ENCODE data around the gene TSC1.

Gene TSC1

GRCh38 chr9:132846918-132847515 lies 97.4 kb downstream of the TSC1 start:
- no peaks in the 10 kb centered on the region for H3K27me3 Mint-ChIP-seq (ENCODE audit: low read depth, poor library complexity)
- peaks cover 22% of the 10 kb centered on the region for H3K4me1 Mint-ChIP-seq
- no peak overlapping the region for H3K27ac Mint-ChIP-seq
- TF ChIP-seq CTCF (IDR thresholded peaks at IDR 0.05): no peak
- no peak overlapping the region for H3K4me3 Mint-ChIP-seq
- no peaks in the 10 kb centered on the region for H3K36me3 Mint-ChIP-seq (ENCODE audit: low read depth)
- DNase-seq: no peak
- peaks cover 4% of the 10 kb centered on the region for H3K9me3 Mint-ChIP-seq

DNA sequence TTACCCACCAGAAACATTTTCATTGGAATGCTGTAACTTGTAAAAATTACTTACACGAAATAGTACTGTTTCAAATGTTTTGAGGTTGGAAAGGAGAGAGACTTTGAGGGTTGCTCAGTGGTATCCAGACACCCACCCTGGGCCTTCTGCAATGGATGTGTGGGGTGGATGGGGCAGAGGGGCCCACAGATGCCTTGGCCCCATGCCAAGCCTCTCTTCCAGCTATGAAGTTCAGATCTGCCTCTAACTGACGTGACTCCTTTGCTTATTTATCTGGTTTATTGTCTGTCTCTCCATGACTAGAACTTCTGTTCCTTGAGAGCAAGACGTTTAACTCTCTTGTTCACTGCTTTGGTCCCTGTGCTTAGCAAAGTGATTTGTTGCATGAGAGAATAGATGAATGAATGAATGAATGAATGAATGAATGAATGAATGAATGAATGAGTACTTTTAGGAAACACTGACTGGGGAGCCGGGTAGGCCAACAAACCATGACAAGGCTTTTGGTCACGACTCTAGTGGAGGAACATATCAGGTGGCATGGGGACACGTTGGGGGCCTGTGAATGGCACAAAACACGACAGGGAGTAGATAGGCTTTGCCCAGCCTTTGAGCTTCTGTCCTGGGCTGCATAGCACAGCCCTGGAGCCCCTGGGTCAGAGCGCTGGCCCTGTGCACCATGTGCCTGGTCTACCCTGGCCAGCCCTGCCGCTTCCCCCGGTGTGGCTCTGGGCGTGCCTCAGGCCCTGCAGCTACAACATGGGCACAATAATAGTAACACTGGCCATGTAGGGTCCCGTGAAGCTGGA lies 98.1 kb downstream of the TSC1 start:
- Mint-ChIP-seq H3K36me3 (ENCODE audit: low read depth) (no peaks in the 10 kb centered on the region), H3K4me3 (no peak overlapping the region), H3K4me1 (peaks cover 16% of the 10 kb centered on the region), H3K27me3 (ENCODE audit: low read depth, poor library complexity) (no peaks in the 10 kb centered on the region), H3K9me3 (no peaks in the 10 kb centered on the region), H3K27ac (no peak overlapping the region)
- no peak for DNase-seq
- no peak for TF ChIP-seq CTCF (IDR thresholded peaks at IDR 0.05)

DNA sequence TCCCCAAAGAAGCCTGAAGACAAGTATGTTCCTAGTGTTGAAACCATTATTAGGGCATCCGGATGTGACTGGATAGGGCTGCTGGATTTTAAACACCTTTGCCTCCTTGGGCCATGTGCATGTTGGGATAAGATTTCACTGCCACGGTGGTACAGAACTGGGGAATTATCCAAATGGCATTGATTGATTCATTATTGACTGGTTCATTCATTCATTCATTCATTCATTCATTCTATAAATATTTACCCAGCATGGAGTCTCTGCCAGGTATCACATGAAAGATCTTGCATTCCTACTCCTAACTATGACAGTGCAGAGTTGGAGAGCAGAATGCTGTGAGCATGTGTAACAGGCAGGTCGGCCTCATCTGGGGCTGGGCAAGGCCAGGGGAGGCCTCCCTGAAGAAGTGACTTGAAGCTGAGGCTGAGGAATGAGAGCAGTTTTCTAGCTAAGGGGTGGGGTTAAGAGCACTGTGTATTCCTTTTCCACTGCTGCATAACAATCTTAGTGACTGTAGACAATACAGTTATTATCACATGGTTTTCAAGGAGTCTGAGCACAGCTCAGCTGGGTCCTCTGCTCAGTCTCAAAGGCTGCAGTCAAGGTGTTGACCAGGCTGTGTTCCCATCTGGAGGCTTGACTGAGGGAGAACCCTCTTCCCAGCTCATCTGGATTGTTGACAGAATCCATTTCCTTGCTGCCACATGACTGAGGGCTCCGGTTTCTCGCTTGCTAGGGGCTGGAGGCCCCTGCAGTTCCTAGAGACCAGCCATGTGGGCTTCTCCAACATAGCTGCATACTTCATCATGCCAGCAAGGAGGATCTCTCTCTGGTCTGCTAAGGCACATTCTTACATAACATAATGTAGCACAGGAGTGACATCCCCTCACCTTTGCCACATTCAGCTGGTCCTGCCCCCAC lies 102.0 kb downstream of the TSC1 start:
- Mint-ChIP-seq H3K27me3 (ENCODE audit: low read depth, poor library complexity) (peaks cover 4% of the 10 kb centered on the region), H3K9me3 (no peaks in the 10 kb centered on the region), H3K36me3 (ENCODE audit: low read depth) (no peaks in the 10 kb centered on the region), H3K4me3 (no peak overlapping the region), H3K4me1 (peaks cover 29% of the 10 kb centered on the region), H3K27ac (peak overlapping the region; percentile 86)
- DNase-seq: no peak
- no peak for TF ChIP-seq CTCF (IDR thresholded peaks at IDR 0.05)

Data from nephron progenitor cell (in vitro differentiated cells).